Thyroid gland (tissue), 4 donors: ENCODE data around the gene RAD51.

Experiments used
- POLR2A ChIP-seq, 2 donors: fragments of 450-650 bp; IDR thresholded peaks; one replicate each; pipeline ENCODE4 v1.6.1; 2017; ENCODE audit warnings: antibody characterized with exemption in 2 of 2, mild to moderate bottlenecking in 2 of 2, moderate library complexity in 1 of 2
- TF ChIP-seq, protein P1 (sequence below), 6 experiments: fragments of 200-600 bp in 3 of 6; fragments of 450-650 bp in 3 of 6; sonication (generic) in 3 of 6; IDR thresholded peaks; one replicate each; pipeline ENCODE4 v1.5.1; 2016 to 2019; ENCODE audit warnings: antibody characterized with exemption in 6 of 6, mild to moderate bottlenecking in 2 of 6, inconsistent platforms in 1 of 6, moderate library complexity in 1 of 6

DNA sequence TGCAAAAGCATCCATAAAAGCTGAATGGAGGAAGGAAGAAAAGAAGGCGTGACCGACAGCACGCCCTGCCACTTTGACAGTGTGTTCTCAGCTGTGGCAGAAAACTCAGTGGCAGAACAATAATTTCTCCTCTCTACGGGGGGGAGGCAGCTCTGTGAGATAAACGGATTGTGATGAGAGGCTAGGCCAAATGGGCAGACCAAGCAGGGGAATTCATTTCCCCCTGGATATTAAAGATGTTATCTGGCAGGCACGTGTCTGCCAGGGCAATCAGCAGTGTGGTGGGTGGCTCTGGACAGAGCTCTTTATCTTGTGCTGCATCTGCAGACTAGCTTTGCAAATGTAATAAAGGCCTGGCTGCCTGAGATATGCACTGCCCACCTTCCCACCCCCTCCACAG is 62.0 kb downstream of the RAD51 start:
- TF ChIP-seq, protein P1, sequence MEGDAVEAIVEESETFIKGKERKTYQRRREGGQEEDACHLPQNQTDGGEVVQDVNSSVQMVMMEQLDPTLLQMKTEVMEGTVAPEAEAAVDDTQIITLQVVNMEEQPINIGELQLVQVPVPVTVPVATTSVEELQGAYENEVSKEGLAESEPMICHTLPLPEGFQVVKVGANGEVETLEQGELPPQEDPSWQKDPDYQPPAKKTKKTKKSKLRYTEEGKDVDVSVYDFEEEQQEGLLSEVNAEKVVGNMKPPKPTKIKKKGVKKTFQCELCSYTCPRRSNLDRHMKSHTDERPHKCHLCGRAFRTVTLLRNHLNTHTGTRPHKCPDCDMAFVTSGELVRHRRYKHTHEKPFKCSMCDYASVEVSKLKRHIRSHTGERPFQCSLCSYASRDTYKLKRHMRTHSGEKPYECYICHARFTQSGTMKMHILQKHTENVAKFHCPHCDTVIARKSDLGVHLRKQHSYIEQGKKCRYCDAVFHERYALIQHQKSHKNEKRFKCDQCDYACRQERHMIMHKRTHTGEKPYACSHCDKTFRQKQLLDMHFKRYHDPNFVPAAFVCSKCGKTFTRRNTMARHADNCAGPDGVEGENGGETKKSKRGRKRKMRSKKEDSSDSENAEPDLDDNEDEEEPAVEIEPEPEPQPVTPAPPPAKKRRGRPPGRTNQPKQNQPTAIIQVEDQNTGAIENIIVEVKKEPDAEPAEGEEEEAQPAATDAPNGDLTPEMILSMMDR (IDR thresholded peaks at IDR 0.05) = no peak
- TF ChIP-seq POLR2A (IDR thresholded peaks at IDR 0.05) = no peak
